Measurements from ENCODE around the gene PCNX1. TPM values are rescaled to one million over a fixed set of nuclear protein-coding genes. Genes with fewer than 3 reads are reported as not detected.
"Not testable (repeated sequence)": the region's sequence is repeated elsewhere in the genome, so short reads cannot be mapped to it uniquely, and the experiment has no call there.

PCNX1 gene
- total and polyA plus RNA-seq, 12 donors = 11.3 to 196 (median 106) TPM

DNA sequence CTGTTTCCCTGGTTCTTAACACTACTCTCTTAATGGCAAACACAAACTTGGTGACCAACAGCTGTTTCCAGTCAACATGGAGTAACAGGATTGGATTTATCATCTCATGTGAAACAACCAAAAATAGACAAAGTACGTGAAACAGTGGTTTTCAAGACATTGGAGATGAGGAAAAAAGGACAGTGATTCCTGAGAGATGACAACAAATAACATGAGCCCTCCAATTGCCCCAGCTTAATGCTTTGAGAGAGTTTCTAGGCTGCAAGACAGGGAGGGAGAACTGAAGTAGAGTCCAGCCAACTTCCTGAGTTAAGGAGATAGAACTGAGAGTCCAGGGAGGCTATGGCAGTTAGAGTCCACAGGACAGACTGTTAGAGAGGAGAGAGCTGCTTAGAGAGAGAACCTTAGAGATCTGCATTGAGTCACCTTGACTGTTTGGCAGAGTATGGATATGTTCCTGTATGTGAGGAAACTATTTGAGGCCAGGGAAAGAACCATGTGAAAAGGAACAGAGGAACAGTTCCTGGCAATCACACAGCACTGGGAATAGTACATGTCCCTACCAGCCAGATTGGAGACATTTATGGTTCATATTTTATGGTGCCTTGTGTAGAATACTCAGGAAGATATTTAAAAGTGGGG lies 106.4 kb downstream of the PCNX1 start:
- no peaks in the 10 kb centered on the region for H3K27me3 ChIP-seq
- WGBS, 4 donors = 29 to 85% (median 61%) methylated on average over 1 of the region's 1 CpG
- no peak for TF ChIP-seq POLR2A (IDR thresholded peaks at IDR 0.05)
- TF ChIP-seq, protein P1, sequence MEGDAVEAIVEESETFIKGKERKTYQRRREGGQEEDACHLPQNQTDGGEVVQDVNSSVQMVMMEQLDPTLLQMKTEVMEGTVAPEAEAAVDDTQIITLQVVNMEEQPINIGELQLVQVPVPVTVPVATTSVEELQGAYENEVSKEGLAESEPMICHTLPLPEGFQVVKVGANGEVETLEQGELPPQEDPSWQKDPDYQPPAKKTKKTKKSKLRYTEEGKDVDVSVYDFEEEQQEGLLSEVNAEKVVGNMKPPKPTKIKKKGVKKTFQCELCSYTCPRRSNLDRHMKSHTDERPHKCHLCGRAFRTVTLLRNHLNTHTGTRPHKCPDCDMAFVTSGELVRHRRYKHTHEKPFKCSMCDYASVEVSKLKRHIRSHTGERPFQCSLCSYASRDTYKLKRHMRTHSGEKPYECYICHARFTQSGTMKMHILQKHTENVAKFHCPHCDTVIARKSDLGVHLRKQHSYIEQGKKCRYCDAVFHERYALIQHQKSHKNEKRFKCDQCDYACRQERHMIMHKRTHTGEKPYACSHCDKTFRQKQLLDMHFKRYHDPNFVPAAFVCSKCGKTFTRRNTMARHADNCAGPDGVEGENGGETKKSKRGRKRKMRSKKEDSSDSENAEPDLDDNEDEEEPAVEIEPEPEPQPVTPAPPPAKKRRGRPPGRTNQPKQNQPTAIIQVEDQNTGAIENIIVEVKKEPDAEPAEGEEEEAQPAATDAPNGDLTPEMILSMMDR (IDR thresholded peaks at IDR 0.05) = no peak
- H3K36me3 ChIP-seq (replicated peaks in 1 of 2) = peaks cover 0 to 10% of the 10 kb centered on the region in 2 donors
- DNase-seq = no peak
- H3K4me3 ChIP-seq = no peak overlapping the region
- H3K9me3 ChIP-seq (replicated peaks in 1 of 3) = no peaks in the 10 kb centered on the region
- intact Hi-C loops (cut with DNase I) = no loop called here
- no peak overlapping the region for H3K27ac ChIP-seq
- peaks cover 0 to 13% of the 10 kb centered on the region in 2 donors for H3K4me1 ChIP-seq (replicated peaks in 1 of 2)

DNA sequence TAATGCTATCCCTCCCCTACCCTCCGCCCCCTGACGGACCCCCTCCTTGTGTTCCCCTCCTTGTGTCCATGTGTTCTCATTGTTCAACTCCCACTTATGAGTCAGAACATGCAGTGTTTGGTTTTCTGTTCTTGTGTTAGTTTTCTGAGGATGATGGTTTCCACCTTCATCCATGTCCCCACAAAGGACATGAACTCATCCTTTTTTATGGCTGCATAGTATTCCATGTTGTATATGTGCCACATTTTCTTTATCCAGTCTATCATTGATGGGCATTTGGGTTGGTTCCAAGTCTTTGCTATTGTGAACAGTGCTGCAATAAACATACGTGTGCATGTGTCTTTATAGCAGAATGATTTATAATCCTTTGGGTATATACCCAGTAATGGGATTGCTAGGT lies 112.7 kb downstream of the PCNX1 start:
- 93 to 100% (median 99%) methylated on average over 2 to 3 of the region's 3 CpGs for WGBS, 4 donors
- intact Hi-C loops (cut with DNase I) = not testable (repeated sequence)
- peaks cover 6 to 21% of the 10 kb centered on the region in 2 donors for H3K4me1 ChIP-seq (replicated peaks in 1 of 2)

DNA sequence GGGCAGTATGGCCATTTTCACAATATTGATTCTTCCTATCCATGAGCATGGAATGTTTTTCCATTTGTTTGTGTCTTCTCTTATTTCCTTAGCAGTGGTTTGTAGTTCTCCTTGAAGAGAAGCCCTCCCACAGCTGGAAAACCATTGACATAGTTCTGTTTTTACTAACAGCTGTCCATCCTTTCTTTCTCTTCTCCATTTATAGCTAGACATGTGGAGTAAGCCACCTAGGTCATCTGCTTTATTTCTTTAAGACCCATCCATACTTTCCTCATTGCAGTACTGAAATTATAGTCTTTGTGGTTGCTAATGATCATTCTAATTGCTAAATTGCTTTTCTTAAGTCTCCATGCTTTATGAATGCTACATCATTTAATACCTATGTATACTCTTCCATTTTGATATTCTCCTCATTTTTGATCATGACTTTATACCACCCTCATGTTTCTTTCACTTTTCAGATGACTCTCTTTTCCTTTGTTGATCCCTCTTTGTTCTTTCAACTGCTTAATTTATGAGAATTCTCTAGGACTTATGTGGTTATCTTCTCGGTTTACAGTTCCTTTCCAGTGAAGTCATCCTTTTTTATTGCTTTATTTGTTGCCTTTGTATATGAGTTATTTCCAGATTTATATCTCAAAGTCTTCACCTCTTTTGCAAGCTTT lies 114.2 kb downstream of the PCNX1 start:
- H3K27ac ChIP-seq = peak overlapping the region in 2 of 5 donors; percentile 43 to 62
- DNase-seq = no peak
- no peaks in the 10 kb centered on the region for H3K9me3 ChIP-seq (replicated peaks in 1 of 3)
- H3K4me1 ChIP-seq (replicated peaks in 1 of 2) = peaks cover 6 to 21% of the 10 kb centered on the region in 2 donors
- TF ChIP-seq POLR2A (IDR thresholded peaks at IDR 0.05) = no peak
- TF ChIP-seq, protein P1 (IDR thresholded peaks at IDR 0.05) = no peak
- H3K27me3 ChIP-seq = no peaks in the 10 kb centered on the region
- H3K36me3 ChIP-seq (replicated peaks in 1 of 2) = peaks cover 0 to 29% of the 10 kb centered on the region in 2 donors
- 14 to 22% (median 21%) methylated on average over 1 of the region's 1 CpG for WGBS, 4 donors
- intact Hi-C loops (cut with DNase I) = no loop called here
- H3K4me3 ChIP-seq = no peak overlapping the region

More for the DNA sequence above, 112.7 kb downstream of the PCNX1 start:
- H3K27me3 ChIP-seq; H3K9me3 ChIP-seq (replicated peaks in 1 of 3); H3K27ac ChIP-seq; DNase-seq; H3K4me3 ChIP-seq: not testable (repeated sequence)
- H3K36me3 ChIP-seq (replicated peaks in 1 of 2) = peaks cover 0 to 22% of the 10 kb centered on the region in 2 donors

DNA sequence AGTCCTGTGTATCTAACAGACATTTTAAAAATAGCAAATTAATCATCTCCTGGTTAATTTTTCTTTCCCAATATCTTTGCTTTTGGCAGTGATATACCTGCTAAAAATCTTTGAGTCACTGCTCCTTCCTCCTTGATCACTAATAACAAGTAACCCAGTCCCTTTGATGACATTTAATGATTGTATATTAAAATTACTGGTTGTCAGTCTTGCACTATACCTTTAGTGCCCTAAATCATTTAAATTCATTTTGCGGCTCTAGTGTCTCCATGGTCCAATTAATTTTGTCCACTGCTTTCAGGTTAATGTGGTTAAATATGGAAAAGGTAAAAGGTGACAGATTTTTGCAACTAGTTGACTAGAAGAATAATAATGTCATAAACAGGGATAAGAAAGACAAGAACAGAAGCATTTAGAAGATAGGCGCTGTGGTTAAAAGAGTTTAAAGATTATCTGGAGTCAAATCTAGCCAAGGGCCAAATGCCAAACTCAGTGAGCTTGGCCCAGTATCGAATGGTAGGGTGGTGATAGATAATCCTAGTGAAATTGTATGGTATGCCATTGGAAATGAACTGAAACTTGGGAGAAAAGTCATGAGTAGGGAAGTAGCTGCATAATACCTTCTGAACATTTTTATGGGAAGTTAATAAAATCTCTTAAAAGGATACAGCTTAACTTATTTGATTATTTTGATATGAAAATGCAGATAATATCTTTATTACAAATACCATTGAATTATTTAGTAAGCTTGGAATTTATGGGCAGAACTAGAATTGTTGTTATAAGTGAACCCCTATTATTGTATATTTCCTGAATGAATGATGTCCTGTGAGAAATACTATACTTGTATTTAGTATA lies 115.0 kb downstream of the PCNX1 start:
- no peak for TF ChIP-seq POLR2A (IDR thresholded peaks at IDR 0.05)
- TF ChIP-seq, protein P1 (IDR thresholded peaks at IDR 0.05) = no peak
- Histone ChIP-seq H3K27me3 (no peaks in the 10 kb centered on the region), H3K36me3 (replicated peaks in 1 of 2) (peaks cover 0 to 34% of the 10 kb centered on the region in 2 donors), H3K4me3 (no peak overlapping the region), H3K4me1 (replicated peaks in 1 of 2) (peaks cover 6 to 21% of the 10 kb centered on the region in 2 donors), H3K9me3 (replicated peaks in 1 of 3) (no peaks in the 10 kb centered on the region), H3K27ac (peak overlapping the region in 3 of 5 donors; percentile 11 to 33 (median 28))
- DNase-seq = no peak
- intact Hi-C loops (cut with DNase I) = no loop called here
- WGBS, 4 donors = 78 to 82% (median 81%) methylated on average over 3 of the region's 3 CpGs

All from adrenal gland (tissue), 12 donors.